ENCODE data around the gene HEPACAM2.

DNA sequence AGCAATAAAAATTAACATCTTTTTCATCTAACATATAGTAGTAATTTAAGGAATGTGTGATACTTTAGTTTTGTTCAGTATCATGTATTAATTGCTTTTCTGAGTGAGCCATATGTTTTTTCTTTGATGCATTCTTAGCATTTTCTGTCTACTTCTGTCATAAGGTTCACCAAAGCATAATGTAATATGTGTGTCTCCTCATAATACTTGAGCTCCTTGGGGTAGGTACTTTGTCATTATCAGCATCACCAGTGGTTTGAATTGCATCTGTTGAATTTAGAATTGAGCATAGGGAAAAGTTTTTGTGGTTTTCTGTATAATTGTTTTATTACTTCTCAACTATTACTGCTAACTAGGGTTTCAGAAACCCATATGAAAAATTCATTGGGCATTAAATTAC lies 32.4 kb upstream of the HEPACAM2 start:
- TF ChIP-seq, protein P1, sequence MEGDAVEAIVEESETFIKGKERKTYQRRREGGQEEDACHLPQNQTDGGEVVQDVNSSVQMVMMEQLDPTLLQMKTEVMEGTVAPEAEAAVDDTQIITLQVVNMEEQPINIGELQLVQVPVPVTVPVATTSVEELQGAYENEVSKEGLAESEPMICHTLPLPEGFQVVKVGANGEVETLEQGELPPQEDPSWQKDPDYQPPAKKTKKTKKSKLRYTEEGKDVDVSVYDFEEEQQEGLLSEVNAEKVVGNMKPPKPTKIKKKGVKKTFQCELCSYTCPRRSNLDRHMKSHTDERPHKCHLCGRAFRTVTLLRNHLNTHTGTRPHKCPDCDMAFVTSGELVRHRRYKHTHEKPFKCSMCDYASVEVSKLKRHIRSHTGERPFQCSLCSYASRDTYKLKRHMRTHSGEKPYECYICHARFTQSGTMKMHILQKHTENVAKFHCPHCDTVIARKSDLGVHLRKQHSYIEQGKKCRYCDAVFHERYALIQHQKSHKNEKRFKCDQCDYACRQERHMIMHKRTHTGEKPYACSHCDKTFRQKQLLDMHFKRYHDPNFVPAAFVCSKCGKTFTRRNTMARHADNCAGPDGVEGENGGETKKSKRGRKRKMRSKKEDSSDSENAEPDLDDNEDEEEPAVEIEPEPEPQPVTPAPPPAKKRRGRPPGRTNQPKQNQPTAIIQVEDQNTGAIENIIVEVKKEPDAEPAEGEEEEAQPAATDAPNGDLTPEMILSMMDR (IDR thresholded peaks at IDR 0.05 in 8 of 11, conservative IDR thresholded peaks at IDR 0.05 in 3 of 11) = no peak
- TF ChIP-seq POLR2A (IDR thresholded peaks at IDR 0.05) (no peak), POLR2AphosphoS5 (IDR thresholded peaks at IDR 0.05) (no peak)

All from spleen (tissue), 7 donors.